K562 (cell line): Measurements from ENCODE around the gene NAP1L4. TPM values are rescaled to one million over a fixed set of nuclear protein-coding genes. Genes with fewer than 3 reads are reported as not detected.

Experiments
- ATAC-seq: fragments of 200-7000 bp; cut with Tn5 transposase; 3 replicates; pipeline ENCODE4 v1.9.1; 2020; ENCODE audit warnings: moderate library complexity
- BruUV-seq: library from RNA; stranded (reverse); fragments of 400-500 nt; replicated peaks from 2 replicates; lab custom pipeline; 2021; lab: Mats Ljungman, UMichigan
- CTCF ChIA-PET: fragments of 300-600 bp; formaldehyde crosslinking; extraction: SDS; loops from one replicate; lab custom pipeline; 2021; ENCODE audit warnings: low intra/inter-chr PET ratio; lab: Yijun Ruan, JAX
- POLR2A ChIA-PET: fragments of 300-600, 350-650 bp; sonication (Branson Sonifier 250); formaldehyde crosslinking; extraction: SDS; loops from one replicate; lab custom pipeline; 2021; ENCODE audit warnings: antibody characterized with exemption, inconsistent platforms; lab: Yijun Ruan, JAX
- DNase-seq, 4 experiments: peaks; one replicate each; pipeline versions ENCODE4 v3.0.0 to v3.0.0-alpha.2; 2011 to 2018; ENCODE audit warnings: low spot score in 3 of 4, mixed read lengths in 3 of 4; ENCODE audit errors: extremely low read depth in 1 of 4
- FAIRE-seq: peaks from 2 replicates; lab custom pipeline; 2011; peaks lifted over from hg19 to GRCh38; lab: Jason Lieb, UNC
- H2AFZ ChIP-seq: 2 replicates; pipeline ENCODE4 v1.6.0; 2011; ENCODE audit warnings: low read depth, low read length, control low read depth, inconsistent platforms
- H3K27ac ChIP-seq: fragments of 200-600 bp; 3 replicates; pipeline ENCODE4 v1.8.0; 2011; ENCODE audit warnings: low read depth, mild to moderate bottlenecking, control low read depth, inconsistent platforms, low read length, moderate library complexity, mixed read lengths; ENCODE audit errors: extremely low read depth
- H3K27me3 ChIP-seq, 2 experiments: fragments of 300-600 bp in 1 of 2; 2 replicates in 1 of 2; 3 replicates in 1 of 2; pipeline versions ENCODE4 v1.6.0 to v1.8.0; 2011; ENCODE audit warnings: inconsistent platforms in 2 of 2, low read length in 2 of 2, mild to moderate bottlenecking in 1 of 2, mixed read lengths in 1 of 2, moderate library complexity in 1 of 2; ENCODE audit not compliant: control insufficient read depth in 2 of 2, insufficient read depth in 2 of 2
- H3K36me3 ChIP-seq: fragments of 300-600 bp; 3 replicates; pipeline ENCODE4 v1.8.0; 2011; ENCODE audit warnings: mild to moderate bottlenecking, low read length, inconsistent platforms; ENCODE audit not compliant: control insufficient read depth, insufficient read depth
- H3K4me1 ChIP-seq, 2 experiments: fragments of 200-600 bp in 1 of 2; replicated peaks in 1 of 2; 2 replicates in 1 of 2; 3 replicates in 1 of 2; pipeline versions ENCODE4 v1.5.1 to v1.8.0; 2011; ENCODE audit warnings: inconsistent platforms in 2 of 2, low read length in 2 of 2, mild to moderate bottlenecking in 1 of 2, mixed read lengths in 1 of 2, moderate library complexity in 1 of 2; ENCODE audit not compliant: control insufficient read depth in 2 of 2, insufficient read depth in 2 of 2
- H3K4me2 ChIP-seq: 2 replicates; pipeline ENCODE4 v1.6.1; 2011; ENCODE audit warnings: low read length, control low read depth, inconsistent platforms, mixed read lengths; ENCODE audit not compliant: insufficient read depth
- H3K4me3 ChIP-seq: fragments of 200-600 bp; sonication (generic), shearing (Covaris generic); 2 replicates; pipeline ENCODE4 v1.5.1; 2016; ENCODE audit warnings: control low read depth, inconsistent platforms
- H3K79me2 ChIP-seq: fragments of 200-600 bp; 3 replicates; pipeline ENCODE4 v1.8.0; 2011; ENCODE audit warnings: low read length, inconsistent platforms; ENCODE audit not compliant: control insufficient read depth, insufficient read depth
- H3K9ac ChIP-seq, 2 experiments: 2 replicates each; pipeline versions ENCODE4 v1.6.0 to v1.6.1; 2011; ENCODE audit warnings: low read depth in 2 of 2, low read length in 2 of 2, control low read depth in 1 of 2, inconsistent platforms in 1 of 2, mild to moderate bottlenecking in 1 of 2, mixed read lengths in 1 of 2; ENCODE audit not compliant: insufficient read depth in 1 of 2
- H3K9me1 ChIP-seq: one replicate; pipeline ENCODE4 v1.6.0; 2011; ENCODE audit warnings: inconsistent platforms, mild to moderate bottlenecking, low read length, moderate library complexity; ENCODE audit not compliant: control insufficient read depth, insufficient read depth
- H3K9me3 ChIP-seq: replicated peaks from 2 replicates; pipeline ENCODE4 v1.5.1; 2011; ENCODE audit warnings: low read depth, low read length, inconsistent platforms; ENCODE audit not compliant: control insufficient read depth, insufficient read depth
- H4K20me1 ChIP-seq: replicated peaks from 2 replicates; pipeline ENCODE4 v1.6.1; 2011; ENCODE audit warnings: low read length, inconsistent platforms, mixed read lengths; ENCODE audit not compliant: control insufficient read depth, insufficient read depth
- ESRRA ChIP-seq: fragments of 450-650 bp; IDR thresholded peaks from 2 replicates; pipeline ENCODE4 v1.6.1; 2014; ENCODE audit warnings: low read depth, mild to moderate bottlenecking, moderate library complexity, borderline replicate concordance
- MBD2 ChIP-seq: sonication (generic); IDR thresholded peaks from 2 replicates; pipeline ENCODE4 v1.6.1; 2016; ENCODE audit warnings: low read depth, borderline replicate concordance
- MTA3 ChIP-seq: fragments of 450-650 bp; formaldehyde crosslinking; IDR thresholded peaks from 2 replicates; pipeline ENCODE4 v1.6.1; 2017; ENCODE audit warnings: mild to moderate bottlenecking, borderline replicate concordance
- PHF8 ChIP-seq: fragments of 200-600 bp; sonication (generic); IDR thresholded peaks from 2 replicates; pipeline ENCODE4 v1.6.1; 2012; ENCODE audit warnings: mixed run types, mild to moderate bottlenecking, inconsistent platforms, low read length, moderate library complexity, borderline replicate concordance
- POLR2G ChIP-seq: fragments of 200-400 bp; formaldehyde crosslinking; IDR thresholded peaks from 2 replicates; pipeline ENCODE4 v1.6.1; 2017; ENCODE audit warnings: low read depth, mild to moderate bottlenecking, antibody characterized with exemption, low read length, moderate library complexity
- ZFX ChIP-seq: sonication (generic); formaldehyde crosslinking; IDR thresholded peaks from 2 replicates; pipeline ENCODE4 v1.8.0; 2022; ENCODE audit warnings: mild to moderate bottlenecking, missing genetic modification reagents, moderate library complexity
- WGBS: fragments of 100-300 bp; shearing (Covaris generic); methylation state at CpG from one replicate; pipeline ENCODE4 v1.1.6; 2016; ENCODE audit warnings: low coverage, mixed read lengths; ENCODE audit not compliant: insufficient coverage; ENCODE audit errors: missing lambda C conversion rate; 5-methylcytosine and 5-hydroxymethylcytosine counted together
- in situ Hi-C: fragments of 300-500 bp; cut with MboI; formaldehyde crosslinking; loops from 4 replicates; pipeline ENCODE4 v1.15.0; 2018; ENCODE audit warnings: inconsistent platforms, mixed read lengths
- intact Hi-C: fragments of 100-400 bp; cut with micrococcal nuclease; formaldehyde crosslinking; loops from 2 replicates; pipeline ENCODE4 v1.14.2; 2022
- polyA plus RNA-seq, 8 experiments: library from polyadenylated mRNA; depleted of rRNA in 4 of 8; stranded (reverse) in 5 of 8; unstranded in 3 of 8; fragments of >200 nt; fragmentation: Nextera tagmentation in 2 of 8; fragmentation: Illumina TruSeq in 1 of 8; extraction: Ambion mirVana in 2 of 8; extraction: Trizol in 1 of 8; gene quantifications; 2 replicates each; pipeline versions ENCODE4 v1.2.1 to v1.2.3, GENCODE V29; 2011 to 2014; ENCODE audit warnings: inconsistent platforms in 1 of 8, missing spikeins in 1 of 8
- total RNA-seq, 7 experiments: library from RNA; depleted of rRNA in 6 of 7; stranded (reverse); fragments of >200 nt in 6 of 7; fragmentation: Illumina TruSeq in 2 of 7; extraction: Trizol in 2 of 7; gene quantifications; 2 replicates each; pipeline versions ENCODE4 v1.2.1 to v1.2.3, GENCODE V29; 2011 to 2021; ENCODE audit warnings: low replicate concordance in 1 of 7
- TF ChIP-seq, protein P1 (sequence below): IDR thresholded peaks from 3 replicates; pipeline ENCODE4 v1.6.1; 2011; ENCODE audit warnings: borderline replicate concordance, mild to moderate bottlenecking; ENCODE audit not compliant: insufficient read length, insufficient read depth
- TF ChIP-seq, protein P2 (sequence below): fragments of 250-450 bp; sonication (Bioruptor Pico); IDR thresholded peaks from 2 replicates; pipeline ENCODE4 v1.5.0; 2022; ENCODE audit warnings: mild to moderate bottlenecking
- TF ChIP-seq, protein P3 (sequence below), 2 experiments: fragments of 450-650 bp; IDR thresholded peaks; 2 replicates each; pipeline ENCODE4 v1.6.1; 2016; ENCODE audit warnings: mild to moderate bottlenecking in 2 of 2, borderline replicate concordance in 1 of 2, low read depth in 1 of 2, moderate library complexity in 1 of 2

NAP1L4 gene
- total and polyA plus RNA-seq, 9 of the 15 experiments (the other 6 are each of a cell fraction or from before 2014, with no cell fraction given) = 34.1 to 237 (median 179) TPM

DNA sequence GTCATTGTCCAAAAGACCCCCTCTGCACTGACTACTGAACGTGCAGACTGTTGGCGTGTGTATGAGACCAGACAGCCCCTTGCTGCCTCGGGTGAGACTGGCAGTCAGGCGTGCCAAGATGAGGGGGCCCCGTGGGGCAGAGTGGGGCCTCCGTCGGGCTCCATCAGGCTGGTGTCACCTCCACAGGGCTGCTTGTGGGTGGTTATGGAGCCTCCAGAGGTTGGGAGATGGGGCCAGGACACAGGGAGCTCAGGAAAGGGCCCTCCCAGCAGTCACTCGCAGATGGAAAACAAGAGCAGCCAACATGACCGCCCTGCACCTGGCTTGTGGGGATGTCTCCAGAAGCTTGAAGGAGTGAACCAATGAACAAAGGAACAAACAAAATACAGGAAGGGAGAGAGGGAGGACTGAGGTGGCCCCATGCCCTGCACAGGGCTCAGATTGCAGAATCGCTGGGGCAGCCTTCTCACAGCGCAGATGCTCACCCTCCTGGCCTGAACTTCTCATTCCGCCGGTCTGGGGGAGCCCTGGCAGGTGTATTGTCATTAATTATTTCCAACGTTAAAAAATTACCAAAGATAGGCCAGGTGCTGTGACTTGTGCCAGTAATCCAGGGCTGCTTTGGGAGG is 57.4 kb downstream of the NAP1L4 start:
- CTCF ChIA-PET = no interaction called here
- H3K9me1 ChIP-seq = no peaks in the 10 kb centered on the region
- TF ChIP-seq, protein P1, sequence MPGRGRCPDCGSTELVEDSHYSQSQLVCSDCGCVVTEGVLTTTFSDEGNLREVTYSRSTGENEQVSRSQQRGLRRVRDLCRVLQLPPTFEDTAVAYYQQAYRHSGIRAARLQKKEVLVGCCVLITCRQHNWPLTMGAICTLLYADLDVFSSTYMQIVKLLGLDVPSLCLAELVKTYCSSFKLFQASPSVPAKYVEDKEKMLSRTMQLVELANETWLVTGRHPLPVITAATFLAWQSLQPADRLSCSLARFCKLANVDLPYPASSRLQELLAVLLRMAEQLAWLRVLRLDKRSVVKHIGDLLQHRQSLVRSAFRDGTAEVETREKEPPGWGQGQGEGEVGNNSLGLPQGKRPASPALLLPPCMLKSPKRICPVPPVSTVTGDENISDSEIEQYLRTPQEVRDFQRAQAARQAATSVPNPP = no peak
- TF ChIP-seq, protein P2, sequence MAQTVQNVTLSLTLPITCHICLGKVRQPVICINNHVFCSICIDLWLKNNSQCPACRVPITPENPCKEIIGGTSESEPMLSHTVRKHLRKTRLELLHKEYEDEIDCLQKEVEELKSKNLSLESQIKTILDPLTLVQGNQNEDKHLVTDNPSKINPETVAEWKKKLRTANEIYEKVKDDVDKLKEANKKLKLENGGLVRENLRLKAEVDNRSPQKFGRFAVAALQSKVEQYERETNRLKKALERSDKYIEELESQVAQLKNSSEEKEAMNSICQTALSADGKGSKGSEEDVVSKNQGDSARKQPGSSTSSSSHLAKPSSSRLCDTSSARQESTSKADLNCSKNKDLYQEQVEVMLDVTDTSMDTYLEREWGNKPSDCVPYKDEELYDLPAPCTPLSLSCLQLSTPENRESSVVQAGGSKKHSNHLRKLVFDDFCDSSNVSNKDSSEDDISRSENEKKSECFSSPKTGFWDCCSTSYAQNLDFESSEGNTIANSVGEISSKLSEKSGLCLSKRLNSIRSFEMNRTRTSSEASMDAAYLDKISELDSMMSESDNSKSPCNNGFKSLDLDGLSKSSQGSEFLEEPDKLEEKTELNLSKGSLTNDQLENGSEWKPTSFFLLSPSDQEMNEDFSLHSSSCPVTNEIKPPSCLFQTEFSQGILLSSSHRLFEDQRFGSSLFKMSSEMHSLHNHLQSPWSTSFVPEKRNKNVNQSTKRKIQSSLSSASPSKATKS (CRISPR knock-in tag) = no peak
- no peak for TF ChIP-seq POLR2G
- no peak for TF ChIP-seq MTA3
- no peak for TF ChIP-seq PHF8
- TF ChIP-seq ESRRA = no peak
- TF ChIP-seq ZFX (CRISPR knock-in tag) = no peak
- TF ChIP-seq, protein P3, sequence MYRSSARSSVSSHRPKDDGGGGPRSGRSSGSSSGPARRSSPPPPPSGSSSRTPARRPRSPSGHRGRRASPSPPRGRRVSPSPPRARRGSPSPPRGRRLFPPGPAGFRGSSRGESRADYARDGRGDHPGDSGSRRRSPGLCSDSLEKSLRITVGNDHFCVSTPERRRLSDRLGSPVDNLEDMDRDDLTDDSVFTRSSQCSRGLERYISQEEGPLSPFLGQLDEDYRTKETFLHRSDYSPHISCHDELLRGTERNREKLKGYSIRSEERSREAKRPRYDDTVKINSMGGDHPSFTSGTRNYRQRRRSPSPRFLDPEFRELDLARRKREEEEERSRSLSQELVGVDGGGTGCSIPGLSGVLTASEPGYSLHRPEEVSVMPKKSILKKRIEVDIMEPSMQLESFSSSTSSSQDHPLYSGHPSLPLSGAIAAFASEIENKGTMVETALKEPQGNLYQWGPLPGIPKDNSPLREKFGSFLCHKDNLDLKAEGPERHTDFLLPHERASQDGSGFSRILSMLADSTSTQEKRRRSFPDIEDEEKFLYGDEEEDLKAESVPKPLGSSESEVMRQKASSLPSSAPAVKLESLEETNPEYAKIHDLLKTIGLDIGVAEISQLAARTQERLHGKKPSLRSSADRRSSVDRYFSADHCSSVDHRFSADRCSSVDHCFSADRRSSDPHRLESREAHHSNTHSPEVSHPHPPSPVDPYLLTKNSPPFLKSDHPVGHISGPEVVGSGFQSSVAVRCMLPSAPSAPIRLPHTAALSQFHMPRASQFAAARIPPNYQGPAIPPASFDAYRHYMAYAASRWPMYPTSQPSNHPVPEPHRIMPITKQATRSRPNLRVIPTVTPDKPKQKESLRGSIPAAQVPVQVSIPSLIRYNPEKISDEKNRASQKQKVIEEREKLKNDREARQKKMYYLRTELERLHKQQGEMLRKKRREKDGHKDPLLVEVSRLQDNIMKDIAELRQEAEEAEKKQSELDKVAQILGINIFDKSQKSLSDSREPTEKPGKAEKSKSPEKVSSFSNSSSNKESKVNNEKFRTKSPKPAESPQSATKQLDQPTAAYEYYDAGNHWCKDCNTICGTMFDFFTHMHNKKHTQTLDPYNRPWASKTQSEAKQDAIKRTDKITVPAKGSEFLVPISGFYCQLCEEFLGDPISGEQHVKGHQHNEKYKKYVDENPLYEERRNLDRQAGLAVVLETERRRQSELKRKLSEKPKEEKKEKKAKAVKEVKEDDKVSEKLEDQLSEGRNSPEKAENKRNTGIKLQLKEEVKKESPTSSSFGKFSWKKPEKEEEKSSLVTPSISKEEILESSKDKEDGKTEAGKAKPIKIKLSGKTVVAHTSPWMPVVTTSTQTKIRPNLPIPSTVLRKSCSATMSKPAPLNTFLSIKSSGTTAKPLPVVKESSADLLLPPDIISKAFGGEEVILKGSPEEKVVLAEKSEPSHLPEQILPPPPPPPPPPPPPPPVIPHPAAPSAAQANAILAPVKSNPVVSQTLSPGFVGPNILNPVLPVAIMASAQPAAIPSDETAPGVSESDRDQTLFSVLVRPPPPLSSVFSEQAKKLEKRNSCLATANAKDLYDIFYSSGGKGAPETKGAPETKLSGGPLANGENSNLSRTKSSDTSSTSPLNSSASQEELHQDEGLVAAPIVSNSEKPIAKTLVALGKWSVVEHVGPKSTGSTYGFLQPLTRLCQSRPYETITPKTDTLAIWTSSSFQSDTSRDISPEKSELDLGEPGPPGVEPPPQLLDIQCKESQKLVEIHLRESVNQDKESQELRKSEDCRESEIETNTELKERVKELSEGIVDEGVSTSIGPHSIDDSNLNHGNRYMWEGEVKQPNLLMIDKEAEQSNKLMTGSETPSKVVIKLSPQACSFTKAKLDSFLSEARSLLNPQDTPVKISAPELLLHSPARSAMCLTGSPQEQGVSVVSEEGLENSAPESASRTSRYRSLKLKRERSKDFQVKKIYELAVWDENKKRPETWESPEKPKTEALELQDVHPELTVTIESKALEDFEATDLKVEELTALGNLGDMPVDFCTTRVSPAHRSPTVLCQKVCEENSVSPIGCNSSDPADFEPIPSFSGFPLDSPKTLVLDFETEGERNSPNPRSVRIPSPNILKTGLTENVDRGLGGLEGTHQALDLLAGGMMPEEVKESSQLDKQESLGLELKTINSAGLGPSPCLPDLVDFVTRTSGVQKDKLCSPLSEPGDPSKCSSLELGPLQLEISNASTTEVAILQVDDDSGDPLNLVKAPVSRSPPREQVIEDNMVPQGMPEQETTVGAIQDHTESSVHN (IDR thresholded peaks at IDR 0.05; ENCODE audit: borderline replicate concordance in 1 of 2, low read depth in 1 of 2) = no peak
- no peak for TF ChIP-seq MBD2

More for the DNA sequence above, 57.4 kb downstream of the NAP1L4 start:
- H3K9ac ChIP-seq = peak overlapping the region in 1 of 2 experiments; percentile 17; a peak in 1 of 4 replicates
- no peak for DNase-seq
- no peaks in the 10 kb centered on the region for H3K36me3 ChIP-seq
- H4K20me1 ChIP-seq = peaks cover 2% of the 10 kb centered on the region; the same call in 1 of the 2 replicates
- POLR2A ChIA-PET = interaction anchor here (0.5 to 0.6 kb wide), 2 partner anchors 8 to 47 kb away, joined by 3 to 4 read pairs; no protein-coding TSS in a partner anchor
- intact Hi-C loops (no loop called here), in situ Hi-C loops (no loop called here)
- no TSS peak for BruUV-seq
- WGBS = 77% methylated on average over 14 of the region's 14 CpGs
- H3K27ac ChIP-seq = no peak overlapping the region
- H3K27me3 ChIP-seq = no peaks in the 10 kb centered on the region
- no peak overlapping the region for H2AFZ ChIP-seq
- peaks cover 9% of the 10 kb centered on the region for H3K9me3 ChIP-seq
- H3K79me2 ChIP-seq = no peaks in the 10 kb centered on the region
- no peak for ATAC-seq
- no peak overlapping the region for H3K4me2 ChIP-seq
- no peak for FAIRE-seq
- H3K4me1 ChIP-seq = peaks cover 6 to 37% of the 10 kb centered on the region in 2 experiments; a peak in 4 of 5 replicates
- H3K4me3 ChIP-seq = no peak overlapping the region
